ENCODE measurements around the gene RBP4.

RBP4 gene

DNA sequence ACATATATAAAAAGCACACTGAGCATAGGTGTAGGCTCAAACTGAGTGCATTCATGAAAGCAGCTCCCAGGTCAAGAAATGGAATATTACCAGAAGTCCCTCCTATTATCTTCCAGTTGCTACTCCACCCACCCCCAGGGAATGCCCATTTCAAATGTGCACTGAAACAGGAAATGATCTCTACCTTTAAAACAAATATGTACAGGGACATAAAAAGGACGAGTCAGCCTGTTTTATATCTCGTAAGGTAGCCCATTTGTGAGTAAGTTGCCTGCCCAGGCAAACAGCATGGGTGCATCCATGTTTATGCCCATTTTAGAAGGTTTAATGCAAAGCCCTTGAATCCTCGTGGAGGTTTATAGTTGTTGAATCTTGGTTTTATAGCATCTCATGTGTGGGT lies 24.1 kb downstream of the RBP4 start:
- Histone ChIP-seq H3K36me3 (replicated peaks; ENCODE audit: insufficient read depth, low read length) (no peaks in the 10 kb centered on the region), H3K9me3 (replicated peaks; ENCODE audit: insufficient read depth, low read length) (no peaks in the 10 kb centered on the region), H3K4me3 (ENCODE audit: low read length) (no peak overlapping the region), H3K4me2 (ENCODE audit: low read depth, low read length) (no peak overlapping the region), H3K27ac (ENCODE audit: low read length) (no peak overlapping the region), H3K9ac (ENCODE audit: low read length) (no peak overlapping the region), H4K20me1 (ENCODE audit: insufficient read depth, low read length) (no peaks in the 10 kb centered on the region), H3K79me2 (ENCODE audit: low read length) (no peaks in the 10 kb centered on the region), H3K4me1 (ENCODE audit: low read length) (no peaks in the 10 kb centered on the region), H2AFZ (ENCODE audit: low read length) (no peak overlapping the region), H3K9me2 (replicated peaks; ENCODE audit: insufficient read depth, low read length) (no peaks in the 10 kb centered on the region), H3K27me3 (replicated peaks; ENCODE audit: insufficient read depth, low read length) (no peaks in the 10 kb centered on the region), H3F3A (ENCODE audit: insufficient read depth, low read length) (no peaks in the 10 kb centered on the region)
- TF ChIP-seq, protein P1, sequence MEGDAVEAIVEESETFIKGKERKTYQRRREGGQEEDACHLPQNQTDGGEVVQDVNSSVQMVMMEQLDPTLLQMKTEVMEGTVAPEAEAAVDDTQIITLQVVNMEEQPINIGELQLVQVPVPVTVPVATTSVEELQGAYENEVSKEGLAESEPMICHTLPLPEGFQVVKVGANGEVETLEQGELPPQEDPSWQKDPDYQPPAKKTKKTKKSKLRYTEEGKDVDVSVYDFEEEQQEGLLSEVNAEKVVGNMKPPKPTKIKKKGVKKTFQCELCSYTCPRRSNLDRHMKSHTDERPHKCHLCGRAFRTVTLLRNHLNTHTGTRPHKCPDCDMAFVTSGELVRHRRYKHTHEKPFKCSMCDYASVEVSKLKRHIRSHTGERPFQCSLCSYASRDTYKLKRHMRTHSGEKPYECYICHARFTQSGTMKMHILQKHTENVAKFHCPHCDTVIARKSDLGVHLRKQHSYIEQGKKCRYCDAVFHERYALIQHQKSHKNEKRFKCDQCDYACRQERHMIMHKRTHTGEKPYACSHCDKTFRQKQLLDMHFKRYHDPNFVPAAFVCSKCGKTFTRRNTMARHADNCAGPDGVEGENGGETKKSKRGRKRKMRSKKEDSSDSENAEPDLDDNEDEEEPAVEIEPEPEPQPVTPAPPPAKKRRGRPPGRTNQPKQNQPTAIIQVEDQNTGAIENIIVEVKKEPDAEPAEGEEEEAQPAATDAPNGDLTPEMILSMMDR (IDR thresholded peaks at IDR 0.05; ENCODE audit: low read length): no peak
- TF ChIP-seq EZH2 (optimal IDR thresholded peaks at IDR 0.05; ENCODE audit: low read depth, low read length) (no peak), EZH2phosphoT487 (IDR thresholded peaks at IDR 0.05; ENCODE audit: low read length) (no peak)
- no peak for DNase-seq

DNA sequence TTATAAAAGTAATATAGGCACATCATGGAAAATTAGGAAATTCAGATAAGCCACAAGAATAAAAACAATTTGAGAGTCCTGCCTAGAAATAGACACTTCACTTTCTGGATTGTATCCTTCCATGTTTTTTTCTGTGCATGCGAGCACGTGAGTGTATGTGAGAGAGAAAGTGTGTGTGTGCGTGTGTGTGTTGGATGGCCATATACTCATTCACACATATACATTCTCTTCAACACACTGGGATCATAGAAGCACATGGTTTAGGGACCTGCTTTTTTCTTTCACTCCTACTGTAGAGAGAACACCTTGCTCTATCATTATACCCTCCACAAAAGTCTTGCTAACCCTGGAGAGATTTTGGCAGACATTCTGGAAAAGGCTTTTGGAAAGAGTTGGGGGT lies 27.1 kb downstream of the RBP4 start:
- no peak for DNase-seq
- H2AFZ ChIP-seq (ENCODE audit: low read length): no peak overlapping the region
- H4K20me1 ChIP-seq (ENCODE audit: insufficient read depth, low read length): no peaks in the 10 kb centered on the region
- H3K4me3 ChIP-seq (ENCODE audit: low read length): no peak overlapping the region
- H3K36me3 ChIP-seq (replicated peaks; ENCODE audit: insufficient read depth, low read length): no peaks in the 10 kb centered on the region
- TF ChIP-seq, protein P1 (IDR thresholded peaks at IDR 0.05; ENCODE audit: low read length): no peak
- TF ChIP-seq EZH2 (optimal IDR thresholded peaks at IDR 0.05; ENCODE audit: low read depth, low read length) (no peak), EZH2phosphoT487 (IDR thresholded peaks at IDR 0.05; ENCODE audit: low read length) (no peak)
- no peaks in the 10 kb centered on the region for H3K79me2 ChIP-seq (ENCODE audit: low read length)
- H3F3A ChIP-seq (ENCODE audit: insufficient read depth, low read length): no peaks in the 10 kb centered on the region
- no peaks in the 10 kb centered on the region for H3K9me3 ChIP-seq (replicated peaks; ENCODE audit: insufficient read depth, low read length)
- H3K27me3 ChIP-seq (replicated peaks; ENCODE audit: insufficient read depth, low read length): no peaks in the 10 kb centered on the region
- no peaks in the 10 kb centered on the region for H3K9me2 ChIP-seq (replicated peaks; ENCODE audit: insufficient read depth, low read length)
- H3K9ac ChIP-seq (ENCODE audit: low read length): no peak overlapping the region
- no peaks in the 10 kb centered on the region for H3K4me1 ChIP-seq (ENCODE audit: low read length)
- H3K4me2 ChIP-seq (ENCODE audit: low read depth, low read length): no peak overlapping the region
- H3K27ac ChIP-seq (ENCODE audit: low read length): no peak overlapping the region

DNA sequence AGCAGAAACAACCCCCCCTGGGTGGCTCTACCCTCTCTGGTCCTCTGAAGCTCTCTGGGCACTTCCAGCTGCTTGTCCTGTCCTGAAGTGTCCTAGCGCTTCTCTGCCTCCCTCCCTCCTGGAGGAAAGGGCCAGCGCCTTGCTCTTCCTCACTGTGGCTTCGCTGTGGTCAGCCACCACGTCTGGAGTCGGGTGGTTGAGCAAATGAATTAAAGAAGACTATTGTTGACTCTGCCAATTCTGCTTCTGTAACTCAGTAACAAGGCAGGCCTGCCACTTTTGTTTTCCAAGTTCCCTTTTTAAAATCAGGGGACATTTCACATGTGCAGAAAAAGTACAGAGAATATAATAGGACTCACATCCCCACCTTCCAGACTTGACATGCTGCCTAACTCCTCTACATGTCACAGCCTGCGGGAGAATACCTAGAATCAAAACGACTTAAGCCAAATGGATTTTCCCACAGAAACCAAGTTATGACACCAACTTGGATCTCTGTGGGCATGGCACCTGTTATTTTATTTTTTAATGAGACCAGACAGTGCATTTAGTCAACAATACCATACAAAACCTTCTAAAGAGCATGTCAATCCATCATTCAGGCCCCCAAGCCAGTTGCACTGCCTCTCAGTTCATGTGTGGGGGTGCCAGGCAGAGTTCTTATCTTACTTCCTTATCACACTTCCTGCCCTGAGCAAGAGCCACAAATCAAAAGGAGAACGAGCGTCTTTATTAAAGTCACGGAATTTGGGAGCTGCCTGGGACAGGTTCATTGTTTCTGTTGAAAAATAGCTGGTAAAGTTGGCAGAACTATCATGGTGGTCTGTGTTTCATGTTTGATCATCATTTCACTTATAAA lies 27.8 kb downstream of the RBP4 start:
- TF ChIP-seq EZH2 (optimal IDR thresholded peaks at IDR 0.05; ENCODE audit: low read depth, low read length) (no peak), EZH2phosphoT487 (IDR thresholded peaks at IDR 0.05; ENCODE audit: low read length) (no peak)
- TF ChIP-seq, protein P1 (IDR thresholded peaks at IDR 0.05; ENCODE audit: low read length): no peak
- Histone ChIP-seq H3K36me3 (replicated peaks; ENCODE audit: insufficient read depth, low read length) (no peaks in the 10 kb centered on the region), H3K9me2 (replicated peaks; ENCODE audit: insufficient read depth, low read length) (no peaks in the 10 kb centered on the region), H3K4me2 (ENCODE audit: low read depth, low read length) (no peak overlapping the region), H3K4me1 (ENCODE audit: low read length) (no peaks in the 10 kb centered on the region), H3K79me2 (ENCODE audit: low read length) (no peaks in the 10 kb centered on the region), H3F3A (ENCODE audit: insufficient read depth, low read length) (no peaks in the 10 kb centered on the region), H3K9me3 (replicated peaks; ENCODE audit: insufficient read depth, low read length) (no peaks in the 10 kb centered on the region), H3K27ac (ENCODE audit: low read length) (no peak overlapping the region), H4K20me1 (ENCODE audit: insufficient read depth, low read length) (no peaks in the 10 kb centered on the region), H3K4me3 (ENCODE audit: low read length) (no peak overlapping the region), H2AFZ (ENCODE audit: low read length) (no peak overlapping the region), H3K9ac (ENCODE audit: low read length) (no peak overlapping the region), H3K27me3 (replicated peaks; ENCODE audit: insufficient read depth, low read length) (no peaks in the 10 kb centered on the region)
- DNase-seq: no peak

Measured in MM.1S (cell line).